OCI-LY1 (cell line): ENCODE data around the gene GBE1.

ENCODE experiments used
- H2AFZ ChIP-seq: fragments of 200-600 bp; sonication (generic), shearing (Covaris generic); 2 replicates; pipeline ENCODE4 v1.6.0; 2014; ENCODE audit warnings: antibody characterized with exemption, mild to moderate bottlenecking, low read length
- H3F3A ChIP-seq: fragments of 200-600 bp; sonication (generic), shearing (Covaris generic); 2 replicates; pipeline ENCODE4 v1.6.0; 2014; ENCODE audit warnings: mild to moderate bottlenecking, antibody characterized with exemption, low read length, moderate library complexity; ENCODE audit not compliant: insufficient read depth
- H3K27ac ChIP-seq: fragments of 200-600 bp; sonication (generic); 2 replicates; pipeline ENCODE4 v1.5.1; 2014; ENCODE audit warnings: low read length, mixed run types, mild to moderate bottlenecking, low read depth; ENCODE audit not compliant: poor library complexity, severe bottlenecking
- H3K27me3 ChIP-seq: fragments of 200-600 bp; sonication (generic); 2 replicates; pipeline ENCODE4 v1.6.0; 2014; ENCODE audit warnings: antibody characterized with exemption, mild to moderate bottlenecking, low read length, moderate library complexity; ENCODE audit not compliant: insufficient read depth
- H3K36me3 ChIP-seq: fragments of 200-600 bp; sonication (generic); 2 replicates; pipeline ENCODE4 v1.6.1; 2014; ENCODE audit warnings: mild to moderate bottlenecking, antibody characterized with exemption, low read length, moderate library complexity, mixed read lengths; ENCODE audit not compliant: insufficient read depth
- H3K4me1 ChIP-seq: fragments of 200-600 bp; sonication (generic); 2 replicates; pipeline ENCODE4 v1.5.1; 2014; ENCODE audit warnings: mild to moderate bottlenecking, low read length, moderate library complexity; ENCODE audit not compliant: insufficient read depth, severe bottlenecking
- H3K4me2 ChIP-seq: fragments of 200-600 bp; sonication (generic), shearing (Covaris generic); 2 replicates; pipeline ENCODE4 v1.6.1; 2014; ENCODE audit warnings: low read length
- H3K4me3 ChIP-seq: fragments of 200-600 bp; sonication (generic); 2 replicates; pipeline ENCODE4 v1.5.1; 2014; ENCODE audit warnings: low read length, low read depth, mild to moderate bottlenecking, mixed read lengths; ENCODE audit not compliant: poor library complexity, severe bottlenecking
- H3K79me2 ChIP-seq: fragments of 200-600 bp; shearing (Covaris generic); 2 replicates; pipeline ENCODE4 v1.6.1; 2016; ENCODE audit warnings: mixed run types, low read length, mixed read lengths; ENCODE audit not compliant: insufficient read depth
- H3K9ac ChIP-seq: fragments of 200-600 bp; sonication (generic), shearing (Covaris generic); 2 replicates; pipeline ENCODE4 v1.6.1; 2014; ENCODE audit warnings: mild to moderate bottlenecking, low read length, mixed read lengths
- H3K9me2 ChIP-seq: fragments of 200-600 bp; sonication (generic), shearing (Covaris generic); 2 replicates; pipeline ENCODE4 v1.6.1; 2014; ENCODE audit warnings: low read depth, mild to moderate bottlenecking, low read length, mixed read lengths
- H3K9me3 ChIP-seq: fragments of 200-600 bp; shearing (Covaris generic); 2 replicates; pipeline ENCODE4 v1.6.1; 2014; ENCODE audit warnings: low read length, mixed read lengths
- H4K20me1 ChIP-seq: fragments of 200-600 bp; sonication (generic), shearing (Covaris generic); 2 replicates; pipeline ENCODE4 v1.6.0; 2016; ENCODE audit warnings: mild to moderate bottlenecking, low read length; ENCODE audit not compliant: insufficient read depth
- CTCF ChIP-seq: fragments of 200-600 bp; sonication (generic), shearing (Covaris generic); IDR thresholded peaks from 2 replicates; pipeline ENCODE4 v1.5.1; 2017; ENCODE audit warnings: mild to moderate bottlenecking, antibody characterized with exemption, low read length, moderate library complexity, mixed read lengths
- EZH2 ChIP-seq: fragments of 200-600 bp; sonication (generic), shearing (Covaris generic); IDR thresholded peaks from 2 replicates; pipeline ENCODE4 v1.8.0; 2017; ENCODE audit warnings: borderline replicate concordance, mixed run types, mild to moderate bottlenecking, antibody characterized with exemption, low read length, moderate library complexity, mixed read lengths

The GBE1 gene

DNA sequence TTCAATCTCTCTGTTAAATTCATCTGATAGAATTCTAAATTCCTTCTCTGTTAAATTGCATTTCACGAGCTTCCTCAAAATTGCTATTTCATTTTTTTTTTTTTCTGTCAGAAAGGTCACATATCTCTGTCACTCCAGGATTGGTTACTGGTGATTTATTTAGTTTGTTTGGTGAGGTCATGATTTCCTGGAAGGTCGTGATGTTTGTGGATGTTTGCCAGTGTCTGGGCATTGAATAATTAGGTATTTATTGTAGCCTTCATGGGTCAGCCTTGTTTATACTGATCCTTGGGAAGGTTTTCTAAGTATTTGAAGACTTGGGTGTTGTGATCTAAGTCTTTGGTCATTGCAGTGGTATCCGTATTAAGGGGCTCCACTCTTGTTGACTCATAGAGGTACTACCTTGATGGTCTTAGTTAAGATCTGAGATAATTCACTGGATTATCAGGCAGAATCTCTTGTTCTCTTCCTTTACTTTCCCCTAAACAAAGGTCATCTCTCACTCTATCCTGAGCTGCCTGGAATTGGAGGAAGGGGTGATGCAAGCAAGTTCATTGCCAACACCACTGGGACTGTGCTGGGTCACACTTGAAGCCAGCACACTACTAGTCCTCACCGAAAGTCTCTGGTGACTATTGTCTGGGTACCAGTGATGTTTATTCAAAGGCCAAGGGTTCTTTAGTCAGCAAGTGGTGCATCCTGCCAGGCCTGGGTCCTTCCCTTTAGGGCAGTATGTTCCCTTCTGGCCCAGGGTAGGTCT lies 231.1 kb downstream of the GBE1 start:
- H3K4me2 ChIP-seq, result no peak overlapping the region
- no peaks in the 10 kb centered on the region for H3F3A ChIP-seq
- no peaks in the 10 kb centered on the region for H4K20me1 ChIP-seq
- no peak overlapping the region for H2AFZ ChIP-seq
- H3K79me2 ChIP-seq, result no peaks in the 10 kb centered on the region
- no peak overlapping the region for H3K27ac ChIP-seq
- no peak for TF ChIP-seq EZH2
- no peak for TF ChIP-seq CTCF
- no peak overlapping the region for H3K4me3 ChIP-seq
- no peaks in the 10 kb centered on the region for H3K9me2 ChIP-seq
- H3K4me1 ChIP-seq, result no peaks in the 10 kb centered on the region
- H3K9me3 ChIP-seq, result no peaks in the 10 kb centered on the region
- no peaks in the 10 kb centered on the region for H3K27me3 ChIP-seq
- H3K9ac ChIP-seq, result no peak overlapping the region
- H3K36me3 ChIP-seq, result no peaks in the 10 kb centered on the region

DNA sequence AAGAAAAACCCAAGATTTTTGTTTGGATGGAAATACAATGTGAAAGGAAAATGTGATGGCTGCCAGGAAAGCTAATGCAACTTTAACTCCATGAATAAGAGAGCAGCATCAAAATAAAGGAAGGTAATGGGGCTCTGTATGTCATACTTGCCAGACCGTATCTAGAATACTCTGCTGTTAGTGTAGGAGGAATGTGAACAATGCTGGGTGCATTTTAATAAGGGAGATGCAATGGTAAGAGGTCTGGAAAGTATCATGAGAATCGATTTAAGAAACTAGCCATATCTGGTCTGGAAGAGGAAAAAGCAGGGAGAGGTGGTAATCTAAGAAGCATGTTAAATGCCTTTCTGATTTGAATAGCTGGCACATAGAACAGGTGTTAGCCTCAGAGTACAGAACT lies 239.6 kb downstream of the GBE1 start:
- Histone ChIP-seq H3K79me2 (no peaks in the 10 kb centered on the region), H3K4me2 (no peak overlapping the region), H3K9ac (no peak overlapping the region), H2AFZ (no peak overlapping the region), H3K9me2 (no peaks in the 10 kb centered on the region), H3K36me3 (no peaks in the 10 kb centered on the region), H3K4me3 (no peak overlapping the region), H3K4me1 (no peaks in the 10 kb centered on the region), H3K27me3 (no peaks in the 10 kb centered on the region), H4K20me1 (no peaks in the 10 kb centered on the region), H3K9me3 (no peaks in the 10 kb centered on the region), H3F3A (no peaks in the 10 kb centered on the region), H3K27ac (no peak overlapping the region)
- TF ChIP-seq CTCF (no peak), EZH2 (no peak)

DNA sequence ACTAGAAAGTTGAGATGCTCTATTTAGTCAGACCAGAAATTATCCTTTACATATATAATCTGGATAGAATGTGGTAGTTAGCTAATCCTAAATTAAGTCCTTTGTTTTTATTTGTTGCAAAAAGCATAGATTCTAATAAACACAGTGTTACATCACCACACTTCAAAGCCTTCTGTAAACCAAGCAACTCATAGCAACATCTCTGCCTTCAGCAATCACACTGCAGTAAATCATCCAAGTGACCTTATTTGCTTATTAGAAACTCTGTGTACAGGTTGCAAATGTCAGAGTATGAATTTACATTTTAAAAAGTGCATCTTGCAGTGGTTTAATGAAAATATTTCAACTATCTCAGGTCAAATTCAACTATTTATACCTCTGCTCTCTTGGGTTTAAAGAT lies 242.5 kb downstream of the GBE1 start:
- no peaks in the 10 kb centered on the region for H3K36me3 ChIP-seq
- no peaks in the 10 kb centered on the region for H3K4me1 ChIP-seq
- H3K9ac ChIP-seq, result no peak overlapping the region
- H4K20me1 ChIP-seq, result no peaks in the 10 kb centered on the region
- no peak for TF ChIP-seq CTCF
- no peak for TF ChIP-seq EZH2
- no peaks in the 10 kb centered on the region for H3K9me2 ChIP-seq
- H2AFZ ChIP-seq, result no peak overlapping the region
- H3K9me3 ChIP-seq, result no peaks in the 10 kb centered on the region
- H3K4me3 ChIP-seq, result no peak overlapping the region
- H3K79me2 ChIP-seq, result no peaks in the 10 kb centered on the region
- no peaks in the 10 kb centered on the region for H3F3A ChIP-seq
- H3K27ac ChIP-seq, result no peak overlapping the region
- H3K27me3 ChIP-seq, result no peaks in the 10 kb centered on the region
- H3K4me2 ChIP-seq, result no peak overlapping the region
